CD14-positive monocyte (primary cell): ENCODE data around the gene TBCD. TPM values are rescaled to one million over a fixed set of nuclear protein-coding genes. Genes with fewer than 3 reads are reported as not detected.

ENCODE experiments used
- DNase-seq, 3 donors: peaks; one replicate each; pipeline ENCODE4 v3.0.0-alpha.2; 2011 to 2022
- H2AFZ ChIP-seq: 2 replicates; pipeline ENCODE4 v1.6.0; 2012; ENCODE audit warnings: mild to moderate bottlenecking, low read depth, low read length, inconsistent platforms; ENCODE audit not compliant: insufficient read depth, poor library complexity, severe bottlenecking
- H3K27ac ChIP-seq, 2 donors: 1 replicate in 1 of 2; 2 replicates in 1 of 2; pipeline ENCODE4 v1.5.1; 2012 to 2013; ENCODE audit warnings: low read length in 2 of 2, control low read depth in 1 of 2, inconsistent platforms in 1 of 2, low read depth in 1 of 2, mild to moderate bottlenecking in 1 of 2
- H3K27me3 ChIP-seq, 2 donors: one replicate each; pipeline versions ENCODE4 v1.6.0 to v1.6.1; 2011 to 2013; ENCODE audit warnings: low read length in 2 of 2; ENCODE audit not compliant: control insufficient read depth in 2 of 2, insufficient read depth in 2 of 2
- H3K36me3 ChIP-seq, 2 donors: replicated peaks in 1 of 2; 1 replicate in 1 of 2; 2 replicates in 1 of 2; pipeline versions ENCODE4 v1.5.1 to v1.6.1; 2012 to 2013; ENCODE audit warnings: low read length in 2 of 2, control low read depth in 1 of 2, inconsistent platforms in 1 of 2, mild to moderate bottlenecking in 1 of 2; ENCODE audit not compliant: insufficient read depth in 2 of 2, control insufficient read depth in 1 of 2
- H3K4me1 ChIP-seq, 2 donors: 1 replicate in 1 of 2; 2 replicates in 1 of 2; pipeline versions ENCODE4 v1.5.1 to v1.6.1; 2012 to 2013; ENCODE audit warnings: low read length in 2 of 2, control low read depth in 1 of 2, inconsistent platforms in 1 of 2, mild to moderate bottlenecking in 1 of 2, moderate library complexity in 1 of 2; ENCODE audit not compliant: insufficient read depth in 2 of 2, control insufficient read depth in 1 of 2
- H3K4me2 ChIP-seq: replicated peaks from 2 replicates; pipeline ENCODE3; 2012; ENCODE audit warnings: low read length, moderate library complexity, mild to moderate bottlenecking; ENCODE audit not compliant: poor library complexity, severe bottlenecking; ENCODE audit errors: extremely low read depth
- H3K4me3 ChIP-seq, 3 experiments: fragments of 200-600 bp in 1 of 3; sonication (generic) in 1 of 3; replicated peaks in 1 of 3; 1 replicate in 2 of 3; 2 replicates in 1 of 3; pipeline ENCODE4 v1.5.1; 2011 to 2013; ENCODE audit warnings: low read length in 3 of 3, mild to moderate bottlenecking in 3 of 3, control low read depth in 2 of 3, low read depth in 2 of 3, inconsistent platforms in 1 of 3, moderate library complexity in 1 of 3
- H3K79me2 ChIP-seq: 2 replicates; pipeline ENCODE4 v1.6.0; 2012; ENCODE audit warnings: mild to moderate bottlenecking, control low read depth, inconsistent platforms, low read length, moderate library complexity; ENCODE audit not compliant: insufficient read depth
- H3K9ac ChIP-seq: 2 replicates; pipeline ENCODE4 v1.6.0; 2017; ENCODE audit warnings: low read length, mild to moderate bottlenecking; ENCODE audit not compliant: insufficient read depth, poor library complexity, severe bottlenecking
- H3K9me3 ChIP-seq, 2 donors: replicated peaks in 1 of 2; 1 replicate in 1 of 2; 2 replicates in 1 of 2; pipeline versions ENCODE4 v1.5.1 to v1.6.1; 2012 to 2013; ENCODE audit warnings: low read length in 2 of 2, control low read depth in 1 of 2; ENCODE audit not compliant: control insufficient read depth in 1 of 2, insufficient read depth in 1 of 2
- H4K20me1 ChIP-seq: 2 replicates; pipeline ENCODE4 v1.6.0; 2012; ENCODE audit warnings: mild to moderate bottlenecking, low read length, control low read depth, moderate library complexity; ENCODE audit not compliant: insufficient read depth
- H3K27ac Mint-ChIP-seq, 7 donors: one replicate each; pipeline ENCODE4 v1.8.0; 2020; ENCODE audit warnings: mild to moderate bottlenecking in 7 of 7, mixed read lengths in 7 of 7, moderate library complexity in 6 of 7, inconsistent platforms in 2 of 7
- H3K27me3 Mint-ChIP-seq, 3 donors: one replicate each; pipeline ENCODE4 v1.8.0; 2021 to 2022; ENCODE audit warnings: low read depth in 3 of 3, mild to moderate bottlenecking in 3 of 3, mixed read lengths in 3 of 3, moderate library complexity in 3 of 3, inconsistent platforms in 1 of 3
- H3K36me3 Mint-ChIP-seq, 2 donors: one replicate each; pipeline ENCODE4 v1.8.0; 2020; ENCODE audit warnings: mixed read lengths in 2 of 2, inconsistent platforms in 1 of 2, mild to moderate bottlenecking in 1 of 2
- H3K4me1 Mint-ChIP-seq: one replicate; pipeline ENCODE4 v1.8.0; 2020; ENCODE audit warnings: mild to moderate bottlenecking, mixed read lengths
- H3K4me3 Mint-ChIP-seq, 2 donors: one replicate each; pipeline ENCODE4 v1.8.0; 2020; ENCODE audit warnings: mild to moderate bottlenecking in 2 of 2, mixed read lengths in 2 of 2, moderate library complexity in 1 of 2
- H3K9me3 Mint-ChIP-seq, 7 donors: one replicate each; pipeline ENCODE4 v1.8.0; 2020 to 2022; ENCODE audit warnings: mixed read lengths in 7 of 7, mild to moderate bottlenecking in 6 of 7, moderate library complexity in 6 of 7, inconsistent platforms in 2 of 7
- CTCF ChIP-seq: fragments of 200-600 bp; IDR thresholded peaks from one replicate; pipeline ENCODE4 v1.8.0; 2022; ENCODE audit warnings: antibody characterized with exemption, mild to moderate bottlenecking
- WGBS: methylation state at CpG from one replicate; pipeline ENCODE4 v1.1.5; 2013; ENCODE audit warnings: missing lambda C conversion rate; ENCODE audit not compliant: insufficient coverage; 5-methylcytosine and 5-hydroxymethylcytosine counted together
- intact Hi-C, 2 donors: fragments of 100-400 bp; cut with micrococcal nuclease; formaldehyde crosslinking; loops; one replicate each; pipeline versions ENCODE4 v1.15.0 to v1.15.1; 2023
- polyA plus RNA-seq, 3 donors: library from polyadenylated mRNA; depleted of rRNA in 1 of 3; unstranded in 2 of 3; stranded (reverse) in 1 of 3; fragments of 300-500 nt in 2 of 3; fragments of >200 nt in 1 of 3; fragmentation: Illumina TruSeq in 2 of 3; gene quantifications; 1 replicate in 2 of 3; 2 replicates in 1 of 3; pipeline ENCODE4 v1.2.3, GENCODE V29; 2012 to 2021

Gene TBCD
- polyA plus RNA-seq, 3 donors, result 54.7 to 74.0 (median 66.6) TPM

- no peaks in the 10 kb centered on the region for H4K20me1 ChIP-seq
- WGBS, result 96% methylated on average over 3 of the region's 8 CpGs
- Mint-ChIP-seq H3K27me3 (peaks cover 0 to 2% (median 0%) of the 10 kb centered on the region in 3 donors), H3K9me3 (peaks cover 16 to 29% (median 26%) of the 10 kb centered on the region in 7 donors), H3K36me3 (peaks cover 77 to 93% of the 10 kb centered on the region in 2 donors), H3K4me3 (no peak overlapping the region), H3K4me1 (no peaks in the 10 kb centered on the region), H3K27ac (no peak overlapping the region)
- H3K4me3 ChIP-seq, result no peak overlapping the region
- no peaks in the 10 kb centered on the region for H3K79me2 ChIP-seq
- intact Hi-C loops, result no loop called here
- H3K36me3 ChIP-seq, result peaks cover 52 to 97% of the 10 kb centered on the region in 2 donors
- H3K9ac ChIP-seq, result no peak overlapping the region
- no peak for TF ChIP-seq CTCF
- H3K9me3 ChIP-seq, result peaks cover 24 to 31% of the 10 kb centered on the region in 2 donors
- no peak overlapping the region for H3K27ac ChIP-seq
- no peak overlapping the region for H3K4me2 ChIP-seq
- H3K27me3 ChIP-seq, result no peaks in the 10 kb centered on the region
- H2AFZ ChIP-seq, result no peak overlapping the region
- no peak for DNase-seq
- H3K4me1 ChIP-seq, result no peaks in the 10 kb centered on the region
These were observed 191.9 kb downstream of the TBCD start for GRCh38 chr17:82943751-82944150.

GRCh38 chr17:82944990-82945389 is 193.1 kb downstream of the TBCD start:
- no peaks in the 10 kb centered on the region for H3K4me1 Mint-ChIP-seq
- no peak overlapping the region for H3K4me2 ChIP-seq
- intact Hi-C loops, result no loop called here
- H3K4me1 ChIP-seq, result no peaks in the 10 kb centered on the region
- H3K27me3 ChIP-seq, result no peaks in the 10 kb centered on the region
- DNase-seq, result no peak
- H3K27me3 Mint-ChIP-seq, result peaks cover 0 to 3% (median 0%) of the 10 kb centered on the region in 3 donors
- H2AFZ ChIP-seq, result no peak overlapping the region
- H3K27ac ChIP-seq, result no peak overlapping the region
- no peaks in the 10 kb centered on the region for H3K79me2 ChIP-seq
- no peak overlapping the region for H3K4me3 ChIP-seq
- H3K9me3 Mint-ChIP-seq, result peaks cover 16 to 36% (median 26%) of the 10 kb centered on the region in 7 donors
- H3K9ac ChIP-seq, result no peak overlapping the region
- no peak overlapping the region for H3K4me3 Mint-ChIP-seq
- peaks cover 44 to 98% of the 10 kb centered on the region in 2 donors for H3K36me3 ChIP-seq
- peaks cover 76 to 93% of the 10 kb centered on the region in 2 donors for H3K36me3 Mint-ChIP-seq
- H4K20me1 ChIP-seq, result no peaks in the 10 kb centered on the region
- no peak overlapping the region for H3K27ac Mint-ChIP-seq
- no peak for TF ChIP-seq CTCF
- peaks cover 24 to 31% of the 10 kb centered on the region in 2 donors for H3K9me3 ChIP-seq
